K562 (cell line): ENCODE data around the gene ZFYVE26. TPM values are rescaled to one million over a fixed set of nuclear protein-coding genes. Genes with fewer than 3 reads are reported as not detected.

ENCODE experiments used
- ATAC-seq: fragments of 200-7000 bp; cut with Tn5 transposase; 3 replicates; pipeline ENCODE4 v1.9.1; 2020; ENCODE audit warnings: moderate library complexity
- BruUV-seq: library from RNA; stranded (reverse); fragments of 400-500 nt; replicated peaks from 2 replicates; lab custom pipeline; 2021; lab: Mats Ljungman, UMichigan
- CTCF ChIA-PET: fragments of 300-600 bp; formaldehyde crosslinking; extraction: SDS; loops from one replicate; lab custom pipeline; 2021; ENCODE audit warnings: low intra/inter-chr PET ratio; lab: Yijun Ruan, JAX
- POLR2A ChIA-PET: fragments of 300-600, 350-650 bp; sonication (Branson Sonifier 250); formaldehyde crosslinking; extraction: SDS; loops from one replicate; lab custom pipeline; 2021; ENCODE audit warnings: antibody characterized with exemption, inconsistent platforms; lab: Yijun Ruan, JAX
- DNase-seq, 4 experiments: peaks; one replicate each; pipeline versions ENCODE4 v3.0.0 to v3.0.0-alpha.2; 2011 to 2018; ENCODE audit warnings: low spot score in 3 of 4, mixed read lengths in 3 of 4; ENCODE audit errors: extremely low read depth in 1 of 4
- FAIRE-seq: peaks from 2 replicates; lab custom pipeline; 2011; peaks lifted over from hg19 to GRCh38; lab: Jason Lieb, UNC
- H2AFZ ChIP-seq: 2 replicates; pipeline ENCODE4 v1.6.0; 2011; ENCODE audit warnings: low read depth, low read length, control low read depth, inconsistent platforms
- H3K27ac ChIP-seq: fragments of 200-600 bp; 3 replicates; pipeline ENCODE4 v1.8.0; 2011; ENCODE audit warnings: low read depth, mild to moderate bottlenecking, control low read depth, inconsistent platforms, low read length, moderate library complexity, mixed read lengths; ENCODE audit errors: extremely low read depth
- H3K27me3 ChIP-seq, 2 experiments: fragments of 300-600 bp in 1 of 2; 2 replicates in 1 of 2; 3 replicates in 1 of 2; pipeline versions ENCODE4 v1.6.0 to v1.8.0; 2011; ENCODE audit warnings: inconsistent platforms in 2 of 2, low read length in 2 of 2, mild to moderate bottlenecking in 1 of 2, mixed read lengths in 1 of 2, moderate library complexity in 1 of 2; ENCODE audit not compliant: control insufficient read depth in 2 of 2, insufficient read depth in 2 of 2
- H3K36me3 ChIP-seq: fragments of 300-600 bp; 3 replicates; pipeline ENCODE4 v1.8.0; 2011; ENCODE audit warnings: mild to moderate bottlenecking, low read length, inconsistent platforms; ENCODE audit not compliant: control insufficient read depth, insufficient read depth
- H3K4me1 ChIP-seq, 2 experiments: fragments of 200-600 bp in 1 of 2; replicated peaks in 1 of 2; 2 replicates in 1 of 2; 3 replicates in 1 of 2; pipeline versions ENCODE4 v1.5.1 to v1.8.0; 2011; ENCODE audit warnings: inconsistent platforms in 2 of 2, low read length in 2 of 2, mild to moderate bottlenecking in 1 of 2, mixed read lengths in 1 of 2, moderate library complexity in 1 of 2; ENCODE audit not compliant: control insufficient read depth in 2 of 2, insufficient read depth in 2 of 2
- H3K4me2 ChIP-seq: 2 replicates; pipeline ENCODE4 v1.6.1; 2011; ENCODE audit warnings: low read length, control low read depth, inconsistent platforms, mixed read lengths; ENCODE audit not compliant: insufficient read depth
- H3K4me3 ChIP-seq: fragments of 200-600 bp; sonication (generic), shearing (Covaris generic); 2 replicates; pipeline ENCODE4 v1.5.1; 2016; ENCODE audit warnings: control low read depth, inconsistent platforms
- H3K79me2 ChIP-seq: fragments of 200-600 bp; 3 replicates; pipeline ENCODE4 v1.8.0; 2011; ENCODE audit warnings: low read length, inconsistent platforms; ENCODE audit not compliant: control insufficient read depth, insufficient read depth
- H3K9ac ChIP-seq, 2 experiments: 2 replicates each; pipeline versions ENCODE4 v1.6.0 to v1.6.1; 2011; ENCODE audit warnings: low read depth in 2 of 2, low read length in 2 of 2, control low read depth in 1 of 2, inconsistent platforms in 1 of 2, mild to moderate bottlenecking in 1 of 2, mixed read lengths in 1 of 2; ENCODE audit not compliant: insufficient read depth in 1 of 2
- H3K9me1 ChIP-seq: one replicate; pipeline ENCODE4 v1.6.0; 2011; ENCODE audit warnings: inconsistent platforms, mild to moderate bottlenecking, low read length, moderate library complexity; ENCODE audit not compliant: control insufficient read depth, insufficient read depth
- H3K9me3 ChIP-seq: replicated peaks from 2 replicates; pipeline ENCODE4 v1.5.1; 2011; ENCODE audit warnings: low read depth, low read length, inconsistent platforms; ENCODE audit not compliant: control insufficient read depth, insufficient read depth
- H4K20me1 ChIP-seq: replicated peaks from 2 replicates; pipeline ENCODE4 v1.6.1; 2011; ENCODE audit warnings: low read length, inconsistent platforms, mixed read lengths; ENCODE audit not compliant: control insufficient read depth, insufficient read depth
- CBX5 ChIP-seq: IDR thresholded peaks from 2 replicates; pipeline ENCODE4 v1.6.1; 2014; ENCODE audit warnings: low read depth, borderline replicate concordance
- ELF2 ChIP-seq: fragments of 250-450 bp; sonication (Bioruptor Pico); IDR thresholded peaks from 2 replicates; pipeline ENCODE4 v1.5.0; 2021; ENCODE audit warnings: mild to moderate bottlenecking
- ESRRA ChIP-seq: fragments of 450-650 bp; IDR thresholded peaks from 2 replicates; pipeline ENCODE4 v1.6.1; 2014; ENCODE audit warnings: low read depth, mild to moderate bottlenecking, moderate library complexity, borderline replicate concordance
- ETV6 ChIP-seq, 3 experiments: fragments of 150-350 bp in 1 of 3; sonication (generic) in 1 of 3; formaldehyde crosslinking in 1 of 3; IDR thresholded peaks; 2 replicates each; pipeline versions ENCODE4 v1.6.1 to v1.8.0; 2014 to 2022; ENCODE audit warnings: borderline replicate concordance in 2 of 3, low read depth in 2 of 3, antibody characterized with exemption in 1 of 3, low read length in 1 of 3, mild to moderate bottlenecking in 1 of 3, missing genetic modification reagents in 1 of 3
- EZH2 ChIP-seq: IDR thresholded peaks from 2 replicates; pipeline ENCODE4 v1.6.1; 2012; ENCODE audit warnings: low read depth, mild to moderate bottlenecking, inconsistent platforms, low read length, borderline replicate concordance
- NR2C1 ChIP-seq, 2 experiments: fragments of 450-650 bp; IDR thresholded peaks; 2 replicates each; pipeline ENCODE4 v1.6.1; 2017; ENCODE audit warnings: mild to moderate bottlenecking in 2 of 2, antibody characterized with exemption in 1 of 2, inconsistent platforms in 1 of 2, missing compliant biosample characterization in 1 of 2, missing genetic modification characterization in 1 of 2
- NR3C1 ChIP-seq: sonication (generic); formaldehyde crosslinking; IDR thresholded peaks from 2 replicates; pipeline ENCODE4 v1.8.1; 2022; ENCODE audit warnings: missing genetic modification reagents
- TAF7 ChIP-seq: fragments of 450-650 bp; IDR thresholded peaks from 2 replicates; pipeline ENCODE4 v1.6.1; 2016; ENCODE audit warnings: missing genetic modification characterization, missing compliant biosample characterization
- TCF7 ChIP-seq: sonication (generic); IDR thresholded peaks from 2 replicates; pipeline ENCODE4 v1.6.1; 2016; ENCODE audit warnings: antibody characterized with exemption, borderline replicate concordance
- ZKSCAN1 ChIP-seq: fragments of 150-350 bp; IDR thresholded peaks from 2 replicates; pipeline ENCODE4 v1.6.1; 2016; ENCODE audit warnings: low read depth, low read length
- WGBS: fragments of 100-300 bp; shearing (Covaris generic); methylation state at CpG from one replicate; pipeline ENCODE4 v1.1.6; 2016; ENCODE audit warnings: low coverage, mixed read lengths; ENCODE audit not compliant: insufficient coverage; ENCODE audit errors: missing lambda C conversion rate; 5-methylcytosine and 5-hydroxymethylcytosine counted together
- in situ Hi-C: fragments of 300-500 bp; cut with MboI; formaldehyde crosslinking; loops from 4 replicates; pipeline ENCODE4 v1.15.0; 2018; ENCODE audit warnings: inconsistent platforms, mixed read lengths
- intact Hi-C: fragments of 100-400 bp; cut with micrococcal nuclease; formaldehyde crosslinking; loops from 2 replicates; pipeline ENCODE4 v1.14.2; 2022
- polyA plus RNA-seq, 8 experiments: library from polyadenylated mRNA; depleted of rRNA in 4 of 8; stranded (reverse) in 5 of 8; unstranded in 3 of 8; fragments of >200 nt; fragmentation: Nextera tagmentation in 2 of 8; fragmentation: Illumina TruSeq in 1 of 8; extraction: Ambion mirVana in 2 of 8; extraction: Trizol in 1 of 8; gene quantifications; 2 replicates each; pipeline versions ENCODE4 v1.2.1 to v1.2.3, GENCODE V29; 2011 to 2014; ENCODE audit warnings: inconsistent platforms in 1 of 8, missing spikeins in 1 of 8
- total RNA-seq, 7 experiments: library from RNA; depleted of rRNA in 6 of 7; stranded (reverse); fragments of >200 nt in 6 of 7; fragmentation: Illumina TruSeq in 2 of 7; extraction: Trizol in 2 of 7; gene quantifications; 2 replicates each; pipeline versions ENCODE4 v1.2.1 to v1.2.3, GENCODE V29; 2011 to 2021; ENCODE audit warnings: low replicate concordance in 1 of 7
- TF ChIP-seq, protein P1 (sequence below), 3 experiments: IDR thresholded peaks in 2 of 3; conservative IDR thresholded peaks in 1 of 3; 2 replicates each; pipeline ENCODE4 v1.5.1; 2011 to 2012; ENCODE audit warnings: low read length in 3 of 3, mild to moderate bottlenecking in 3 of 3, control low read depth in 2 of 3, improper control_type of control experiment in 1 of 3, inconsistent platforms in 1 of 3, low read depth in 1 of 3, mixed read lengths in 1 of 3, moderate library complexity in 1 of 3; ENCODE audit not compliant: insufficient read depth in 2 of 3
- TF ChIP-seq, protein P2 (sequence below): fragments of 450-650 bp; formaldehyde crosslinking; IDR thresholded peaks from 2 replicates; pipeline ENCODE4 v1.4.0; 2020; ENCODE audit warnings: mild to moderate bottlenecking, moderate library complexity

ZFYVE26 gene
- total and polyA plus RNA-seq, 9 of the 15 experiments (the other 6 are each of a cell fraction or from before 2014, with no cell fraction given) = 0.32 to 9.1 (median 5.9) TPM

DNA sequence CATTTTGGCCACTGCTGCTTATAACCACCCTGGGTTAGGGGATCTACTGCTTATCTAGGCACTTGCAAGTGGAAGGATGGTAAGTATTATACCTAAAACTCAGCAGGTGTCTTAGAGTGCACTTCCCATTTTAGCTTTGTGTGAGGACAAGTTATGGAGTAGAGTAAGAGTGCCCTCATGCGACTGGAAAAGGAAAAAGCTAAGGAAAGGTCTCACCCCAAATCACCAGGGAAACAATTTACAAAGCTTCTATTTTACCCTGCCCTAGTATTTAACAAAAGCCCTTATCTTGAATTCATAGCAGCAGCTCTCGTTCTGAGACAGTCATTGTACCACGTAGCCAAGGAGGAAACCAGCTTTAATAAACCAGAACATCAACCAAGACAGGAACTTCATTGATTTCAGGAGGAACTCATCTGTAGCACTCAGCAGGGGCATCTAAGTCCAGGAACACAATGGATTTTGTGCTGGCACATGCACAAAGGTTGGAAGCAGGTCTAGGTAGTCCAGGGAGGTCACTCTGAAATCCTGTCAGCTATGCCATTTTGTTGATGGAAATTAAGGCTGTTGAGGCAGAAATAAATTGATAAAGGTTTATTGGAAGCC lies 111.8 kb downstream of the ZFYVE26 start (continued):
- TF ChIP-seq, protein P1, sequence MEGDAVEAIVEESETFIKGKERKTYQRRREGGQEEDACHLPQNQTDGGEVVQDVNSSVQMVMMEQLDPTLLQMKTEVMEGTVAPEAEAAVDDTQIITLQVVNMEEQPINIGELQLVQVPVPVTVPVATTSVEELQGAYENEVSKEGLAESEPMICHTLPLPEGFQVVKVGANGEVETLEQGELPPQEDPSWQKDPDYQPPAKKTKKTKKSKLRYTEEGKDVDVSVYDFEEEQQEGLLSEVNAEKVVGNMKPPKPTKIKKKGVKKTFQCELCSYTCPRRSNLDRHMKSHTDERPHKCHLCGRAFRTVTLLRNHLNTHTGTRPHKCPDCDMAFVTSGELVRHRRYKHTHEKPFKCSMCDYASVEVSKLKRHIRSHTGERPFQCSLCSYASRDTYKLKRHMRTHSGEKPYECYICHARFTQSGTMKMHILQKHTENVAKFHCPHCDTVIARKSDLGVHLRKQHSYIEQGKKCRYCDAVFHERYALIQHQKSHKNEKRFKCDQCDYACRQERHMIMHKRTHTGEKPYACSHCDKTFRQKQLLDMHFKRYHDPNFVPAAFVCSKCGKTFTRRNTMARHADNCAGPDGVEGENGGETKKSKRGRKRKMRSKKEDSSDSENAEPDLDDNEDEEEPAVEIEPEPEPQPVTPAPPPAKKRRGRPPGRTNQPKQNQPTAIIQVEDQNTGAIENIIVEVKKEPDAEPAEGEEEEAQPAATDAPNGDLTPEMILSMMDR (IDR thresholded peaks at IDR 0.05 in 2 of 3, conservative IDR thresholded peaks at IDR 0.05 in 1 of 3; ENCODE audit: insufficient read depth in 2 of 3, low read depth in 1 of 3, low read length in 3 of 3) = peak; percentile 58 to 84 (median 65); a peak in 5 of 6 replicates
- TF ChIP-seq ETV6 (IDR thresholded peaks at IDR 0.05; ENCODE audit: borderline replicate concordance in 1 of 2, low read depth in 2 of 2, low read length in 1 of 2) (no peak), ETV6 (CRISPR knock-in tag; IDR thresholded peaks at IDR 0.05; ENCODE audit: borderline replicate concordance) (no peak)
- TF ChIP-seq, protein P2, sequence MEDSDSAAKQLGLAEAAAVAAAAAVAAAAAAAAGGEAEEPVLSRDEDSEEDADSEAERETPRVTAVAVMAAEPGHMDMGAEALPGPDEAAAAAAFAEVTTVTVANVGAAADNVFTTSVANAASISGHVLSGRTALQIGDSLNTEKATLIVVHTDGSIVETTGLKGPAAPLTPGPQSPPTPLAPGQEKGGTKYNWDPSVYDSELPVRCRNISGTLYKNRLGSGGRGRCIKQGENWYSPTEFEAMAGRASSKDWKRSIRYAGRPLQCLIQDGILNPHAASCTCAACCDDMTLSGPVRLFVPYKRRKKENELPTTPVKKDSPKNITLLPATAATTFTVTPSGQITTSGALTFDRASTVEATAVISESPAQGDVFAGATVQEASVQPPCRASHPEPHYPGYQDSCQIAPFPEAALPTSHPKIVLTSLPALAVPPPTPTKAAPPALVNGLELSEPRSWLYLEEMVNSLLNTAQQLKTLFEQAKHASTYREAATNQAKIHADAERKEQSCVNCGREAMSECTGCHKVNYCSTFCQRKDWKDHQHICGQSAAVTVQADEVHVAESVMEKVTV (CRISPR knock-in tag) = peak; percentile 76
- TF ChIP-seq, all 486 proteins: peak for 12

DNA sequence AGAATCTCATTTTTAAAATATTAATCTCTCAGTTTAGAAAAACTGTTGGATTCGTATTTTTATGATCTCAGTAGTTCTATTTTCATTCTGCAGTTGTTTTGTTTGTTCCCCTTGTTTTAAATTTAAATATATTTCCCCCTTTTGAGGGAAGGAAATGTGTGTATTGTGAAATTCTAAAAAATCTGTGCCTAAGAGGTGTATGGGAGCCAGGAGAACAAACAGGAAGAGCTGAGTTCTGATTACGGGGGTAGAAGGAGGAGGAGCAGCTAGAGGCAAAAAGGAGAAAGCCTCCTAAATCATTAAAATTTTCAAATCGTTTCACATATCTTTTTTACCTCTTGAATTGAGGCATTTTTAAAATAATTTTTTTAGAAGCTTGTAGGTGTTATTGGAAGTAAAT lies 112.4 kb downstream of the ZFYVE26 start:
- TF ChIP-seq TAF7 (tag) = no peak
- TF ChIP-seq CBX5 = no peak
- no peak for TF ChIP-seq ELF2 (CRISPR knock-in tag)
- TF ChIP-seq TCF7 = no peak
- TF ChIP-seq ESRRA = no peak
- TF ChIP-seq EZH2 = no peak
- no peak for TF ChIP-seq NR3C1 (CRISPR knock-in tag)
- no peak for TF ChIP-seq ZKSCAN1
- TF ChIP-seq NR2C1 (IDR thresholded peaks at IDR 0.05) = no peak
- no peak for TF ChIP-seq NR2C1 (tag; IDR thresholded peaks at IDR 0.05)
- TF ChIP-seq, all 486 proteins: peak for 0
- intact Hi-C loops (loop anchor here (1.0 to 5.0 kb wide), 5 partner anchors 29 to 277 kb away; partner anchors contain the start of gene VTI1B), in situ Hi-C loops (loop anchor here (10.0 kb wide), 2 partner anchors 119 to 269 kb away; no protein-coding TSS in a partner anchor)
- no TSS peak for BruUV-seq
- no peaks in the 10 kb centered on the region; a peak in 1 of 5 replicates for H3K4me1 ChIP-seq
- ChIA-PET POLR2A (interaction anchor here (0.6 to 2.1 kb wide), 10 partner anchors 9 to 164 kb away, joined by 3 to 14 read pairs (median 4); partner anchors contain the start of gene ARG2), CTCF (interaction anchor here (0.8 to 2.9 kb wide), 5 partner anchors 30 to 177 kb away, joined by 3 to 19 read pairs (median 6); partner anchors contain the start of genes ARG2, PIGH and VTI1B)
- H3K79me2 ChIP-seq = no peaks in the 10 kb centered on the region
- DNase-seq (no peak), ATAC-seq (no peak), FAIRE-seq (no peak)
- no peaks in the 10 kb centered on the region for H3K36me3 ChIP-seq
- no peaks in the 10 kb centered on the region for H3K9me1 ChIP-seq
- no peak overlapping the region for H2AFZ ChIP-seq
- no peaks in the 10 kb centered on the region for H3K9me3 ChIP-seq
- no peaks in the 10 kb centered on the region for H3K27me3 ChIP-seq
- no peak overlapping the region for H3K4me2 ChIP-seq
- H3K4me3 ChIP-seq = no peak overlapping the region
- H4K20me1 ChIP-seq = no peaks in the 10 kb centered on the region
- no peak overlapping the region for H3K27ac ChIP-seq
- H3K9ac ChIP-seq = no peak overlapping the region
- 44% methylated on average over 3 of the region's 3 CpGs for WGBS
